ENCODE data around the gene PRKAR1A. TPM values are rescaled to one million over a fixed set of nuclear protein-coding genes. Genes with fewer than 3 reads are reported as not detected.

Gene PRKAR1A
- total RNA-seq, 1 donor from 2014 or later, result 268 TPM

GRCh38 chr17:68541816-68542215 is 29.6 kb downstream of the PRKAR1A start:
- H3K4me3 Mint-ChIP-seq, result no peak overlapping the region
- peaks cover 5% of the 10 kb centered on the region for H3K9me3 Mint-ChIP-seq
- H3K36me3 Mint-ChIP-seq, result peaks cover 6% of the 10 kb centered on the region
- no peak for DNase-seq (ENCODE audit: low spot score in 2 of 2, unreplicated experiment in 2 of 2)
- H3K27me3 Mint-ChIP-seq (ENCODE audit: low read depth), result no peaks in the 10 kb centered on the region
- H3K4me1 Mint-ChIP-seq, result no peaks in the 10 kb centered on the region
- H3K27ac Mint-ChIP-seq, result no peak overlapping the region
- no peak for TF ChIP-seq CTCF (IDR thresholded peaks at IDR 0.05; ENCODE audit: unreplicated experiment)

GRCh38 chr17:68542698-68543463 is 30.7 kb downstream of the PRKAR1A start:
- Mint-ChIP-seq H3K36me3 (peaks cover 8% of the 10 kb centered on the region), H3K4me1 (no peaks in the 10 kb centered on the region), H3K27ac (no peak overlapping the region), H3K27me3 (ENCODE audit: low read depth) (no peaks in the 10 kb centered on the region), H3K4me3 (no peak overlapping the region), H3K9me3 (peaks cover 13% of the 10 kb centered on the region)
- no peak for DNase-seq (ENCODE audit: low spot score in 2 of 2, unreplicated experiment in 2 of 2)
- no peak for TF ChIP-seq CTCF (IDR thresholded peaks at IDR 0.05; ENCODE audit: unreplicated experiment)

DNA sequence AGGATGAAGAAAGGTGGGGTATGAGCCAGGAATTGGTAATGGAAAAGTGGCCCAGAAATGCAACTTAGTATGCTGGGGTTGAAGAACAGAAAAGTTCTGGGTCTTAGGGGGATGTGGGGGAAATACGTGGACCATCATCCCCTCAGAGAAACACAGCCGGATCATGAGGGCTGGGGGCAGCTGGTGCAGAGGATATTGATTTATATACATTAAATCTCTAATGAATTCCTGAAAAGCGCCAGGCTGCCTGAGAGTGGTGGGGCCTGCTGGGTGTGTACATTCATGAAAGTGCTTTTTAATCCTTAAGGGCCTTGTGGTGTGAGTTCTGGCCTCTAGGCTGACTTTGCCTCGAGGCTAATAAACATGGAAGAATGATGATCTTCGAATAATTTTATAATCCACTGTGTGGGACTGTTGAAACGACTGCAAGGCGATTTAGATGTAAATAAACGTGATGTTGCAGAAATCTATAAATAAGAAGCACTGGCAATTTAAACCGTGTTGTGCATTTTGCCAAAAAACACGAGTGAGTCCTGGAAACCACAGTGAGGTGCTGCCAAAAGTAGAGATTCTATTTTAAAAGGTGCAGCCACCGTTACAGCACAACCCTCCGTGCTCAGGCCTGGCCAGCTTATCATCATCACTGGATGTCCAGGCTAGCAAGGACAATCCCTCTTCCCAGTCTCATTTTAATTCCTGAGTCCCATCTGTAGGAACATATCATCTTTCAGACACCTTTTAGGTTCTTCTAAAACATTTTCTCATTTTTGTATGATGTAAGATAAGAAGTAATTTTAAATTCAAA is 32.1 kb downstream of the PRKAR1A start:
- peaks cover 13% of the 10 kb centered on the region for H3K9me3 Mint-ChIP-seq
- no peak overlapping the region for H3K4me3 Mint-ChIP-seq
- H3K36me3 Mint-ChIP-seq, result peaks cover 8% of the 10 kb centered on the region
- H3K4me1 Mint-ChIP-seq, result no peaks in the 10 kb centered on the region
- no peaks in the 10 kb centered on the region for H3K27me3 Mint-ChIP-seq (ENCODE audit: low read depth)
- no peak for DNase-seq (ENCODE audit: low spot score in 2 of 2, unreplicated experiment in 2 of 2)
- H3K27ac Mint-ChIP-seq, result no peak overlapping the region
- no peak for TF ChIP-seq CTCF (IDR thresholded peaks at IDR 0.05; ENCODE audit: unreplicated experiment)

DNA sequence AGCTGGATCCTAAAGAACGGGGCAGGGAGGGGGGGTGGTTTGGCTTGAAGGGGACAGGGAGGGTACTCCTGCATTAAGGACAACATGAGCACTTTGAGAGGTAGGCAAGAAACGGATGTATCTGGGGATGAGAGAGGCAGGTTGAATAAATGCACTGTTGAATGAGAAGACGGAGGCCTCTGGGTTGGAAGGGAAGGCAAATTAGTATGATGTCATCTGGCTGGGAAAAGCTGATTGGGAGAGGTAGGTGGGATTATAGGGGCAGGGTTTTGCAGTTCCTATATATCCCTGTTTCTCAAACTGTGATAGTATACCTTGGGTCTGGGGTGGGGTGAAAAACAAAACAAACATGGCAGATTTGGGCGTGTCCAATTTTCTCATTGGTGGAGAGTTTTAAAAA is 44.3 kb downstream of the PRKAR1A start:
- DNase-seq (ENCODE audit: low spot score in 2 of 2, unreplicated experiment in 2 of 2), result no peak
- no peak overlapping the region for H3K27ac Mint-ChIP-seq
- no peak overlapping the region for H3K4me3 Mint-ChIP-seq
- no peaks in the 10 kb centered on the region for H3K36me3 Mint-ChIP-seq
- peaks cover 2% of the 10 kb centered on the region for H3K4me1 Mint-ChIP-seq
- TF ChIP-seq CTCF (IDR thresholded peaks at IDR 0.05; ENCODE audit: unreplicated experiment), result no peak
- H3K27me3 Mint-ChIP-seq (ENCODE audit: low read depth), result no peaks in the 10 kb centered on the region
- H3K9me3 Mint-ChIP-seq, result no peaks in the 10 kb centered on the region

- no peak overlapping the region for H3K27ac Mint-ChIP-seq
- no peaks in the 10 kb centered on the region for H3K27me3 Mint-ChIP-seq (ENCODE audit: low read depth)
- H3K9me3 Mint-ChIP-seq, result no peaks in the 10 kb centered on the region
- TF ChIP-seq CTCF (IDR thresholded peaks at IDR 0.05; ENCODE audit: unreplicated experiment), result no peak
- H3K4me1 Mint-ChIP-seq, result peaks cover 2% of the 10 kb centered on the region
- H3K36me3 Mint-ChIP-seq, result no peaks in the 10 kb centered on the region
- no peak overlapping the region for H3K4me3 Mint-ChIP-seq
- DNase-seq (ENCODE audit: low spot score in 2 of 2, unreplicated experiment in 2 of 2), result no peak
Measured at GRCh38 chr17:68559316-68559715, 47.1 kb downstream of the PRKAR1A start.
